Stimulated activated CD4-positive, alpha-beta T cell treated with anti-CD3 and anti-CD28 coated beads, Interleukin-12 subunit alpha, Interleukin-12 subunit beta, amount 100 ng/mL, for 4 hours (primary cell): ENCODE measurements around the gene KCNC4.

Source experiments
- DNase-seq: peaks from one replicate; pipeline ENCODE4 v3.0.0-alpha.2; 2020

The KCNC4 gene

GRCh38 chr1:110212169-110213142, 2.3 kb downstream of the KCNC4 start:
- DNase-seq, result no peak

GRCh38 chr1:110213143-110213540, 3.0 kb downstream of the KCNC4 start:
- DNase-seq, result no peak

DNA sequence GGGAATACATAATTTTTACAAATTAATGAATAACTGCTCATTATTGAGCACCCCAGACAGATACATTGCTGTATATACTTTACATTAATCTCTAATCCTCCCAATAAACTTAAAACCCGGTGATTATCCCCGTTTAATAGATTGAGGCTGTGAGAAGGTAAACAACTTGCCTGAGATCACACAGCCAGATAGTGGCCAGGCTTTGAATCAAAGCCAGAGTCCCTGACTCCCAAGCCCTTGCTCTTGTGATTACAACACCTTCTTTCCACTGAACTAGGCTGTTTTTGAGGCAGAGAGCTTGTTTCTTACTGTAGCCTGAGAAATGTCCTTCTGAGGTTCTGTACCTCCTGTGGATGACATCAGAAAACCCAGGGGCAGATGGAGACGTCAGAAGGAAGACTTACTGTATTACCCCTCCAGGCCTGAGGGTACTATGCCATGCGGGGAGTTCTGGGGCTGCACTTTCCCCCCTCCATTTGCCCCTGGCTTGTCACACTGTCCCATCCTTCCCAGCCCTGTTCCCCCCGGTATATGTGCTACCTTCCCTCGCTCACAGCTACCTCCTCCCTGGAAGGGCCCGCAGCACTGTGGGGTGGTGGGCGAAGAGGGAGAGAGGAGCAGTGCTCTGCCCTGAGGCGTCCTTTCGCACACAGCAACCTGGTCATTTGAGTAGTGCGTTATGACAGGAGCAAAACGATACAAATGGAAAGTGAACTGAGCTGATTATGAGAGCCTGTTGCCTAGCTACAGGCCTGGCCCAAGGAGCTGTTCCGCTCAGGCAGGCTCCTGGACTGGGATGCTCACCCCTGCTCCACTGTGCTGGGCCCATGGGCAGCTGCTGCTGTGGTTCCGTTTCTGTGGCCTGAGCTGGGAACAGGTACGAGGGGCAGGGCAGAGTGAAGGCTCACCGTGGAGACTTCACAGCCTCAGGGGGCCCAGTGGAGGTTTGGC, 4.6 kb downstream of the KCNC4 start:
- no peak for DNase-seq

DNA sequence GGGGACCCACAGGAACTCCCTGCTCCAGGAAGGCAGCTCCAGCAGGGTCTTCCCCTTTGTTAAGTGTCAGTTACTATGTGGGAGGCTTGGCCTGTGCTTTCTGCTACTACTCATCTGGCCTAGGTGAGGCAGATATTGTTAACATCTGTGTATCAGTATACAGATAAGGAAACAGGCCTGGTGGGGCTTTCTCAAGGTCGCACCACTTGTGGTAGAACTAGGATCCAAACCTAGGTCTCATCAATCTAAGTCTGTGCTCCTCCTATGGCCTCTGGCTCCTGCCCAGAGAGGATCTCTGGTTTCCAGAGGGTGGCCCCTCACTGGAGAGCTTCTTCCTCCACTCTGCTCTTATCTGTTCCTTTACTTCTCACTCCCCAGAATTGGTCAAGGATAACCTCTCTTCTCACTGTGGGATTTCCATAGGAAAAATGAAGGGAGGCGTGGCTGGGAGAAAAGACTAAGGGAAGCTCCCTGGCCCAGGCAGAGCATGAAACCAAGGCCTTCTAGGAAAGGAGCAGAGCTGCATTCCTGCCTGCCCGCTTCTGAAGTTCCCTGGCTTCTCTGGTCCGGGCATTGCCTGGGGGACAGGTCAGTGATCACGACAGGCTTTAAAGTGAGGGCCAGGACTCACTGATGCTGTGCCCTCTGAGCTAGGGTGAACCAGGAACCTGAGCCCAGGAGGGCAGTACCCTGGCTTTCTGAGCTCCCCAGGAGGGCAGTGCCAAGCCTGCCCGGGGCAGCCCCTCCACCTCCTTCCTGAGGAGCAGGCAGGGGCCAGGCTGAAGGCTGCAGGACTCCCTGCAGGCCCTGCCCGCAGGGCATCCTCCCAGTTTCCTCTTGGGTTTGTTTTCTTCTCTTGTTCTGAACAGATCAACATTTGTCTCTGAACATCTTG, 5.8 kb downstream of the KCNC4 start:
- DNase-seq, result no peak

DNA sequence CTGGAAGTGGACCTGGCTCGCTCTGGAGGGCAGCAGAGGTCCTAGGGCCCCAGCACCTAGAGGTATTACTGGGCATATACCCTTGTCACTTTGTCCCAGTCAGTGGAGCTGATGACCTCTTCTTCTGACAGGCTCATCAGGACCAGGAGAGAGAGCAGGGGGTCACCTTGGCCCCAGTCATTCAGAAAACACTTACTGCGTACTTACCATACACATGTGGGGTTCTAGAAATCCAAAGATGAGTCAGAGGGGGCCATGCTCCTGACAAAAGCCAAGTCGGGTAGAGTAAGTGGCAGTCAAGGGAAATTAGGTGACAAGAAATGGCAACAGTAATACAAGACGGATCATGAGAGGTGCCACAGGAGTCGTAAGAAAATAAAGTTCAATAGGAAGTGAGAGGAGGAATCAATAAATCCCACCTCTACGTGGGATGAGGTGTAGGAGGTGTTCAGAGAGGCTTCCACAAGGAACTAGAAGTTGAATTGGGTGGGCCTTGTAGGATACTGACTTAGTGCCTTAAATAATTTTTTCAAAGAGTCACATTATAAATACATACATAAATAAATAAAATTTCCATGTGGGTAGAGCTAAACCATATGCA, 6.8 kb downstream of the KCNC4 start:
- no peak for DNase-seq

DNA sequence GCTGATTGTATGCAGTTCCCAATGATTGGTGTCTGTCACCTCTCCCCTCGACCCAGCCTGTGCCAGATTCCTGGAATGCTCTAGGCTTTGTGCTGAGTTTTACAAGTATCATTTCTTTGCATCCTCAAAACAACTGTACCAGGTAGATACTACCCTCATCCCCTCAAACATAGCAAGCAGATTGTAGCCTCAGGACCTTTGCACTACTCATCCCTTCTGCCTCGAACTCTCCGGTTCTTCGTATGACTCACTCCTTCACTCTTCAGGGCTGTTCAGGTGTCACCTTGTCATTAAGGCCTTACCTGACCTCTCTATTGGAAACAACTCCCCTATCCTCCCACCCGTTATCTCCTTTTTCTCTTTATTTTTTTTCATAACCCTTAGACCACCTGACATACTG, 8.0 kb downstream of the KCNC4 start:
- no peak for DNase-seq

GRCh38 chr1:110218739-110219138, 8.6 kb downstream of the KCNC4 start:
- no peak for DNase-seq

DNA sequence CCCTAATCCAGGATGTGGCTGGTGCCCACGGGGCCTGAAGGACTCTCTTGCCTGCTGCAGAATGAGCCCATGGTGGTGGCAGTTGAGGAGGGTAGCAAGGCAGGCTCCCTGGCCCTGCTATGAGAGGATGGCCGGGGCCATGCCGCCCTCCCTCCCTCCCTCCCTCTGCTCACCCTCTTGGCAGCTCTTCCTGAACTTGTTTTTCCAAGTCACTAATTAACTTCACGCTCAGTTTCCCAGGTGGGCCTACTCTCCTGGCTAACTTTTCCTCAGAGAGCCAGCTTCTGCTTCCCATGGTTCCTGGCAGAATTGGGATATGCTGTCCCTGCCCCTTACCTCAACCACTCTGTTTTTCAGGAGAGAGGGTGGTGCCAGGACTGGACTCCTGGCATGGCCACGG, 10.2 kb downstream of the KCNC4 start:
- no peak for DNase-seq

- DNase-seq, result no peak
Measured at GRCh38 chr1:110221119-110221518, 11.0 kb downstream of the KCNC4 start.

DNA sequence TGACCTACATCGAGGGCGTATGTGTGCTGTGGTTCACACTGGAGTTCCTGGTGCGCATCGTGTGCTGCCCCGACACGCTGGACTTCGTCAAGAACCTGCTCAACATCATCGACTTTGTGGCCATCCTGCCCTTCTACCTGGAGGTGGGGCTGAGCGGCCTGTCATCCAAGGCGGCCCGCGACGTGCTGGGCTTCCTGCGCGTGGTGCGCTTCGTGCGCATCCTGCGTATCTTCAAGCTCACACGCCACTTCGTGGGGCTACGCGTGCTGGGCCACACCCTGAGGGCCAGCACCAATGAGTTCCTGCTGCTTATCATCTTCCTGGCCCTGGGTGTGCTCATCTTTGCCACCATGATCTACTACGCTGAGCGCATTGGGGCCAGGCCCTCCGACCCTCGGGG, 13.0 kb downstream of the KCNC4 start:
- no peak for DNase-seq

- no peak for DNase-seq
Measured at GRCh38 chr1:110223581-110223980, 13.5 kb downstream of the KCNC4 start.

- no peak for DNase-seq
Measured at GRCh38 chr1:110224240-110224995, 14.3 kb downstream of the KCNC4 start.

DNA sequence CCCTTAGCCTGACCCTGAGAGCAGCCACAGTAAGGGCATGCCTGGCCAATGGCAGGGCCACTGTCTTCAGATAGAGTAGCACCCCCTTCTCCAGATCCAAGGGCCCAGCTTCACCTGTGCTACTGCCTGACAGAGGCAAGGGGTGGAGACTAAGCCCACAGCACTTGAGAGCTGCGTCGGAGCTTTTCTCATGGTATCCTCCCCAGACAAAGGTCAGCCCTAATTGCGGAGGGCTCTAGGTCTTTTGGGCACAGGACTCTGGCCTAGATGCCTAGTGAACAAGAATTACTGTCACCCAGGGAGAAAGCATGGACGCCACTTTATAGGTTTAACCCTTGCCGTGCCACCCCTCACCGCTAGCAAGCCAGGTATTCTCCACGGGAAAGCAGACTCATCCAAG, 15.1 kb downstream of the KCNC4 start:
- DNase-seq, result no peak

DNA sequence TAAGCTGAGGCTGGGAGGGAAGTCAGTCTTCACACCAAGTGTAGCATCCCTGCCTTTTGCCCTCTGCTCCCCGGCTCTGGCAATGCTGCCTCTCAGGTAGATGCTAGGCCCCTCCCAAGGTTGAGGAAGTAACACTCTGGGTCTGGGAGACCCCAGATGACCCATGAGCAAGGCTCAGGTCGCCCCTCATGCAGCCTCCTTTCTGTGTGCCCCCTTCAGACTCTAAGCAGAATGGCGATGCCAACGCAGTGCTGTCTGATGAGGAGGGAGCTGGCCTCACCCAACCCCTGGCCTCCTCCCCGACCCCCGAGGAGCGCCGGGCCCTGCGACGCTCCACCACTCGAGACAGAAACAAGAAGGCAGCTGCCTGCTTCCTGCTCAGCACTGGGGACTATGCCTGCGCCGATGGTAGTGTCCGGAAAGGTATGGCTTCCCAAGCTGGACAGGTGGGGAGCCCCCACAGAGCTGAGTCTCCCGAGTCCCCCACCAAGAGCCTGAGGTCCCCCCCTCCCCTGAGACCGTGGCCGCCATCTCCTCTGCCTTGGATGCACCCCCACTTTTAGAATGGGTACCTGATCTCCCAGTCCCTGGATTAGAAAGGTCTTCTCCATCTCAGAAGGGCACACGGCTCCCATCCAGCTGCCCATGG, 15.8 kb downstream of the KCNC4 start:
- no peak for DNase-seq

- DNase-seq, result no peak
Measured at GRCh38 chr1:110227774-110228173, 17.7 kb downstream of the KCNC4 start.

- no peak for DNase-seq
Measured at GRCh38 chr1:110228381-110228780, 18.3 kb downstream of the KCNC4 start.

DNA sequence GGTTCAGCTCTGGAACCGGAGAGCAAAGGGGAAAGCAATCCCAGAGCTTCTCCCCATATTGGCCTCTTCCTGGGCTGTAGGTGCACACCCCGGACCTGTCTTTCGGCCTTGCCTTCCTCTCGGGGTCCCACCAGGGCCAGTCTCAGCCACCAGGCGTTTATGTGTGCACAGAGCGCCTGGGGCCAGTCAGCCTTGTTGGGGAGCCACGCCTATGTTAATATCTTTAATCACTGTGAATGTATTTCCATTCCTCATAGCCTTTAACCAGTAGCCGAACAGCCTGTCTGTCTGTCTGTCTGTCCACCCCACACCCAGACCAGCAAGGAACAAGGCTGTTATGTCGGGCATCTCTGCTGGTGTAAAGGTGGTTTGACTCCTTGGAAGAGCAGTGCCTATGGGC, 18.8 kb downstream of the KCNC4 start:
- DNase-seq, result no peak

- no peak for DNase-seq
Measured at GRCh38 chr1:110229348-110230001, 19.4 kb downstream of the KCNC4 start.

- DNase-seq, result no peak
Measured at GRCh38 chr1:110230381-110231199, 20.5 kb downstream of the KCNC4 start.
